Measurements from ENCODE around the gene ALOX5. TPM values are rescaled to one million over a fixed set of nuclear protein-coding genes. Genes with fewer than 3 reads are reported as not detected.

Gene ALOX5
- total and polyA plus RNA-seq, 2 experiments from 2014 or later: 3.7 to 5.4 TPM

DNA sequence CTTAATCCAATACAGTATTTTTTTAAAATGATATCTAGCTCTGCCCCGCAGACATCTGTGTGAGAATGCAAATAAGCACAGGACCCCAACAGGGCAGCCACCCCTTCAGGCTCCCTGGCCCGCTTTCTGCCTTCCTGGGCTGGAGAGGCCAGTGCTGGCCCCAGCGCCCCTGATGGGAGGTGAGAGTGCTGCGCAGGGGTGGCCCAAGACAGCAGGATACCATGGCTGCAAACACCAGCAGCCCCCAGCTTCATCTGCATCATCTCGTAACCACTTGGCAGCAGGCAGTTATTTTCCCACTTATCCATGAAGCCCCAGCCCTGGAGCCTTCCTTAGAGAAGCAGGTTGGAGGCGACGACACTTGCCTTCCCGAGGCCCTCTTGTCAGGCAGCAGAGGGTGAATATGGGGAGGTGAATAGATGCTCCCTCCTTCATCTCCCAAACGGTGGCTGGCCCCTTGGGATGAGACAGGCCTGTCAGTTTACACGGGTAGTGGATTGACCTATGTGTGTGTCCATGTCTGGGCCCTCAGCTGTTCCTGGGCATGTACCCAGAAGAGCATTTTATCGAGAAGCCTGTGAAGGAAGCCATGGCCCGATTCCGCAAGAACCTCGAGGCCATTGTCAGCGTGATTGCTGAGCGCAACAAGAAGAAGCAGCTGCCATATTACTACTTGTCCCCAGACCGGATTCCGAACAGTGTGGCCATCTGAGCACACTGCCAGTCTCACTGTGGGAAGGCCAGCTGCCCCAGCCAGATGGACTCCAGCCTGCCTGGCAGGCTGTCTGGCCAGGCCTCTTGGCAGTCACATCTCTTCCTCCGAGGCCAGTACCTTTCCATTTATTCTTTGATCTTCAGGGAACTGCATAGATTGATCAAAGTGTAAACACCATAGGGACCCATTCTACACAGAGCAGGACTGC, 71.2 kb downstream of the ALOX5 start:
- Histone ChIP-seq H3K4me3 (no peak overlapping the region), H3F3A (replicated peaks; ENCODE audit: low read depth) (no peaks in the 10 kb centered on the region), H3K9me2 (ENCODE audit: insufficient read depth) (no peaks in the 10 kb centered on the region), H2AFZ (no peak overlapping the region), H3K4me2 (no peak overlapping the region), H3K4me1 (ENCODE audit: insufficient read depth) (no peaks in the 10 kb centered on the region), H4K20me1 (replicated peaks; ENCODE audit: insufficient read depth) (no peaks in the 10 kb centered on the region), H3K27me3 (ENCODE audit: insufficient read depth) (no peaks in the 10 kb centered on the region), H3K27ac (ENCODE audit: low read depth) (no peak overlapping the region), H3K79me2 (replicated peaks; ENCODE audit: insufficient read depth) (no peaks in the 10 kb centered on the region), H3K36me3 (ENCODE audit: insufficient read depth) (no peaks in the 10 kb centered on the region)
- H3K9me3 Mint-ChIP-seq: no peaks in the 10 kb centered on the region
- TF ChIP-seq CTCF (conservative IDR thresholded peaks at IDR 0.05; ENCODE audit: low read depth in 2 of 2): 0 out of 4 replicates have a peak, but pooled peaks of 1 of the 2 experiments have one; percentile 4
- no peak for TF ChIP-seq POLR2AphosphoS5 (IDR thresholded peaks at IDR 0.05; ENCODE audit: low read depth)
- no peaks in the 10 kb centered on the region for H3K36me3 Mint-ChIP-seq (ENCODE audit: low read depth)
- no peak overlapping the region for H3K27ac Mint-ChIP-seq
- H3K27me3 Mint-ChIP-seq (ENCODE audit: insufficient read depth, low read depth, poor library complexity): no peaks in the 10 kb centered on the region
- H3K4me1 Mint-ChIP-seq: no peaks in the 10 kb centered on the region
- DNase-seq (ENCODE audit: low spot score) (no peak), ATAC-seq (peak; percentile 44)
- no peak overlapping the region for H3K4me3 Mint-ChIP-seq

GRCh38 chr10:45446858-45447257, 72.8 kb downstream of the ALOX5 start:
- H3K27ac ChIP-seq (ENCODE audit: low read depth): no peak overlapping the region
- Mint-ChIP-seq H3K27ac (no peak overlapping the region), H3K4me3 (no peak overlapping the region), H3K27me3 (ENCODE audit: insufficient read depth, low read depth, poor library complexity) (no peaks in the 10 kb centered on the region), H3K36me3 (ENCODE audit: low read depth) (no peaks in the 10 kb centered on the region), H3K4me1 (no peaks in the 10 kb centered on the region), H3K9me3 (no peaks in the 10 kb centered on the region)
- no peak overlapping the region for H3K4me3 ChIP-seq
- no peaks in the 10 kb centered on the region for H3K36me3 ChIP-seq (ENCODE audit: insufficient read depth)
- no peaks in the 10 kb centered on the region for H3K4me1 ChIP-seq (ENCODE audit: insufficient read depth)
- DNase-seq (ENCODE audit: low spot score) (no peak), ATAC-seq (no peak)
- H4K20me1 ChIP-seq (replicated peaks; ENCODE audit: insufficient read depth): no peaks in the 10 kb centered on the region
- no peak overlapping the region for H2AFZ ChIP-seq
- no peaks in the 10 kb centered on the region for H3F3A ChIP-seq (replicated peaks; ENCODE audit: low read depth)
- H3K9me2 ChIP-seq (ENCODE audit: insufficient read depth): no peaks in the 10 kb centered on the region
- H3K4me2 ChIP-seq: no peak overlapping the region
- H3K79me2 ChIP-seq (replicated peaks; ENCODE audit: insufficient read depth): no peaks in the 10 kb centered on the region
- no peaks in the 10 kb centered on the region for H3K27me3 ChIP-seq (ENCODE audit: insufficient read depth)
- TF ChIP-seq EZH2 (IDR thresholded peaks at IDR 0.05; ENCODE audit: low read depth, unreplicated experiment) (no peak), POLR2AphosphoS5 (IDR thresholded peaks at IDR 0.05; ENCODE audit: low read depth) (no peak), EZH2phosphoT487 (IDR thresholded peaks at IDR 0.05; ENCODE audit: unreplicated experiment) (no peak), ZNF331 (CRISPR knock-in tag; IDR thresholded peaks at IDR 0.05; ENCODE audit: low read depth) (no peak), NANOG (IDR thresholded peaks at IDR 0.05; ENCODE audit: borderline replicate concordance) (no peak), STAT1 (IDR thresholded peaks at IDR 0.05; ENCODE audit: unreplicated experiment) (no peak), CTCF (conservative IDR thresholded peaks at IDR 0.05; ENCODE audit: low read depth in 2 of 2) (no peak), JUNB (IDR thresholded peaks at IDR 0.05; ENCODE audit: unreplicated experiment) (no peak), CREB1 (CRISPR knock-in tag; IDR thresholded peaks at IDR 0.05; ENCODE audit: low read depth) (no peak), ZNF114 (CRISPR knock-in tag; IDR thresholded peaks at IDR 0.05) (no peak), REST (IDR thresholded peaks at IDR 0.05; ENCODE audit: unreplicated experiment) (no peak)
- TF ChIP-seq, protein P1, sequence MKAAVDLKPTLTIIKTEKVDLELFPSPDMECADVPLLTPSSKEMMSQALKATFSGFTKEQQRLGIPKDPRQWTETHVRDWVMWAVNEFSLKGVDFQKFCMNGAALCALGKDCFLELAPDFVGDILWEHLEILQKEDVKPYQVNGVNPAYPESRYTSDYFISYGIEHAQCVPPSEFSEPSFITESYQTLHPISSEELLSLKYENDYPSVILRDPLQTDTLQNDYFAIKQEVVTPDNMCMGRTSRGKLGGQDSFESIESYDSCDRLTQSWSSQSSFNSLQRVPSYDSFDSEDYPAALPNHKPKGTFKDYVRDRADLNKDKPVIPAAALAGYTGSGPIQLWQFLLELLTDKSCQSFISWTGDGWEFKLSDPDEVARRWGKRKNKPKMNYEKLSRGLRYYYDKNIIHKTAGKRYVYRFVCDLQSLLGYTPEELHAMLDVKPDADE (IDR thresholded peaks at IDR 0.05): no peak

All from GM23338 (cell line).